CD14-positive monocyte (primary cell): ENCODE measurements around the gene TKT. TPM values are rescaled to one million over a fixed set of nuclear protein-coding genes. Genes with fewer than 3 reads are reported as not detected.

ENCODE experiments used
- DNase-seq, 3 donors: peaks; one replicate each; pipeline ENCODE4 v3.0.0-alpha.2; 2011 to 2022
- H2AFZ ChIP-seq: 2 replicates; pipeline ENCODE4 v1.6.0; 2012; ENCODE audit warnings: mild to moderate bottlenecking, low read depth, low read length, inconsistent platforms; ENCODE audit not compliant: insufficient read depth, poor library complexity, severe bottlenecking
- H3K27ac ChIP-seq, 2 donors: 1 replicate in 1 of 2; 2 replicates in 1 of 2; pipeline ENCODE4 v1.5.1; 2012 to 2013; ENCODE audit warnings: low read length in 2 of 2, control low read depth in 1 of 2, inconsistent platforms in 1 of 2, low read depth in 1 of 2, mild to moderate bottlenecking in 1 of 2
- H3K27me3 ChIP-seq, 2 donors: one replicate each; pipeline versions ENCODE4 v1.6.0 to v1.6.1; 2011 to 2013; ENCODE audit warnings: low read length in 2 of 2; ENCODE audit not compliant: control insufficient read depth in 2 of 2, insufficient read depth in 2 of 2
- H3K36me3 ChIP-seq, 2 donors: replicated peaks in 1 of 2; 1 replicate in 1 of 2; 2 replicates in 1 of 2; pipeline versions ENCODE4 v1.5.1 to v1.6.1; 2012 to 2013; ENCODE audit warnings: low read length in 2 of 2, control low read depth in 1 of 2, inconsistent platforms in 1 of 2, mild to moderate bottlenecking in 1 of 2; ENCODE audit not compliant: insufficient read depth in 2 of 2, control insufficient read depth in 1 of 2
- H3K4me1 ChIP-seq, 2 donors: 1 replicate in 1 of 2; 2 replicates in 1 of 2; pipeline versions ENCODE4 v1.5.1 to v1.6.1; 2012 to 2013; ENCODE audit warnings: low read length in 2 of 2, control low read depth in 1 of 2, inconsistent platforms in 1 of 2, mild to moderate bottlenecking in 1 of 2, moderate library complexity in 1 of 2; ENCODE audit not compliant: insufficient read depth in 2 of 2, control insufficient read depth in 1 of 2
- H3K4me2 ChIP-seq: replicated peaks from 2 replicates; pipeline ENCODE3; 2012; ENCODE audit warnings: low read length, moderate library complexity, mild to moderate bottlenecking; ENCODE audit not compliant: poor library complexity, severe bottlenecking; ENCODE audit errors: extremely low read depth
- H3K4me3 ChIP-seq, 3 experiments: fragments of 200-600 bp in 1 of 3; sonication (generic) in 1 of 3; replicated peaks in 1 of 3; 1 replicate in 2 of 3; 2 replicates in 1 of 3; pipeline ENCODE4 v1.5.1; 2011 to 2013; ENCODE audit warnings: low read length in 3 of 3, mild to moderate bottlenecking in 3 of 3, control low read depth in 2 of 3, low read depth in 2 of 3, inconsistent platforms in 1 of 3, moderate library complexity in 1 of 3
- H3K79me2 ChIP-seq: 2 replicates; pipeline ENCODE4 v1.6.0; 2012; ENCODE audit warnings: mild to moderate bottlenecking, control low read depth, inconsistent platforms, low read length, moderate library complexity; ENCODE audit not compliant: insufficient read depth
- H3K9ac ChIP-seq: 2 replicates; pipeline ENCODE4 v1.6.0; 2017; ENCODE audit warnings: low read length, mild to moderate bottlenecking; ENCODE audit not compliant: insufficient read depth, poor library complexity, severe bottlenecking
- H3K9me3 ChIP-seq, 2 donors: replicated peaks in 1 of 2; 1 replicate in 1 of 2; 2 replicates in 1 of 2; pipeline versions ENCODE4 v1.5.1 to v1.6.1; 2012 to 2013; ENCODE audit warnings: low read length in 2 of 2, control low read depth in 1 of 2; ENCODE audit not compliant: control insufficient read depth in 1 of 2, insufficient read depth in 1 of 2
- H4K20me1 ChIP-seq: 2 replicates; pipeline ENCODE4 v1.6.0; 2012; ENCODE audit warnings: mild to moderate bottlenecking, low read length, control low read depth, moderate library complexity; ENCODE audit not compliant: insufficient read depth
- H3K27ac Mint-ChIP-seq, 7 donors: one replicate each; pipeline ENCODE4 v1.8.0; 2020; ENCODE audit warnings: mild to moderate bottlenecking in 7 of 7, mixed read lengths in 7 of 7, moderate library complexity in 6 of 7, inconsistent platforms in 2 of 7
- H3K27me3 Mint-ChIP-seq, 3 donors: one replicate each; pipeline ENCODE4 v1.8.0; 2021 to 2022; ENCODE audit warnings: low read depth in 3 of 3, mild to moderate bottlenecking in 3 of 3, mixed read lengths in 3 of 3, moderate library complexity in 3 of 3, inconsistent platforms in 1 of 3
- H3K36me3 Mint-ChIP-seq, 2 donors: one replicate each; pipeline ENCODE4 v1.8.0; 2020; ENCODE audit warnings: mixed read lengths in 2 of 2, inconsistent platforms in 1 of 2, mild to moderate bottlenecking in 1 of 2
- H3K4me1 Mint-ChIP-seq: one replicate; pipeline ENCODE4 v1.8.0; 2020; ENCODE audit warnings: mild to moderate bottlenecking, mixed read lengths
- H3K4me3 Mint-ChIP-seq, 2 donors: one replicate each; pipeline ENCODE4 v1.8.0; 2020; ENCODE audit warnings: mild to moderate bottlenecking in 2 of 2, mixed read lengths in 2 of 2, moderate library complexity in 1 of 2
- H3K9me3 Mint-ChIP-seq, 7 donors: one replicate each; pipeline ENCODE4 v1.8.0; 2020 to 2022; ENCODE audit warnings: mixed read lengths in 7 of 7, mild to moderate bottlenecking in 6 of 7, moderate library complexity in 6 of 7, inconsistent platforms in 2 of 7
- WGBS: methylation state at CpG from one replicate; pipeline ENCODE4 v1.1.5; 2013; ENCODE audit warnings: missing lambda C conversion rate; ENCODE audit not compliant: insufficient coverage; 5-methylcytosine and 5-hydroxymethylcytosine counted together
- intact Hi-C, 2 donors: fragments of 100-400 bp; cut with micrococcal nuclease; formaldehyde crosslinking; loops; one replicate each; pipeline versions ENCODE4 v1.15.0 to v1.15.1; 2023
- polyA plus RNA-seq, 3 donors: library from polyadenylated mRNA; depleted of rRNA in 1 of 3; unstranded in 2 of 3; stranded (reverse) in 1 of 3; fragments of 300-500 nt in 2 of 3; fragments of >200 nt in 1 of 3; fragmentation: Illumina TruSeq in 2 of 3; gene quantifications; 1 replicate in 2 of 3; 2 replicates in 1 of 3; pipeline ENCODE4 v1.2.3, GENCODE V29; 2012 to 2021
- TF ChIP-seq, protein P1 (sequence below): fragments of 200-600 bp; IDR thresholded peaks from one replicate; pipeline ENCODE4 v1.8.0; 2022; ENCODE audit warnings: antibody characterized with exemption, mild to moderate bottlenecking

TKT gene
- polyA plus RNA-seq, 3 donors, result 496 to 582 (median 562) TPM

- no peak overlapping the region for H2AFZ ChIP-seq
- intact Hi-C loops, result no loop called here
- H3K27ac ChIP-seq, result peak overlapping the region; percentile 29 to 65
- DNase-seq, result no peak
- Mint-ChIP-seq H3K4me1 (peaks cover 55% of the 10 kb centered on the region), H3K36me3 (peaks cover 74 to 96% of the 10 kb centered on the region in 2 donors), H3K9me3 (peaks cover 0 to 3% (median 0%) of the 10 kb centered on the region in 7 donors), H3K27ac (peak overlapping the region in 4 of 7 donors; percentile 46 to 89 (median 78)), H3K27me3 (no peaks in the 10 kb centered on the region), H3K4me3 (peak overlapping the region in 1 of 2 donors; percentile 35)
- H3K4me1 ChIP-seq, result peaks cover 61 to 68% of the 10 kb centered on the region in 2 donors
- H3K4me3 ChIP-seq, result peak overlapping the region in 1 of 3 experiments; percentile 57
- H3K27me3 ChIP-seq, result no peaks in the 10 kb centered on the region
- TF ChIP-seq, protein P1, sequence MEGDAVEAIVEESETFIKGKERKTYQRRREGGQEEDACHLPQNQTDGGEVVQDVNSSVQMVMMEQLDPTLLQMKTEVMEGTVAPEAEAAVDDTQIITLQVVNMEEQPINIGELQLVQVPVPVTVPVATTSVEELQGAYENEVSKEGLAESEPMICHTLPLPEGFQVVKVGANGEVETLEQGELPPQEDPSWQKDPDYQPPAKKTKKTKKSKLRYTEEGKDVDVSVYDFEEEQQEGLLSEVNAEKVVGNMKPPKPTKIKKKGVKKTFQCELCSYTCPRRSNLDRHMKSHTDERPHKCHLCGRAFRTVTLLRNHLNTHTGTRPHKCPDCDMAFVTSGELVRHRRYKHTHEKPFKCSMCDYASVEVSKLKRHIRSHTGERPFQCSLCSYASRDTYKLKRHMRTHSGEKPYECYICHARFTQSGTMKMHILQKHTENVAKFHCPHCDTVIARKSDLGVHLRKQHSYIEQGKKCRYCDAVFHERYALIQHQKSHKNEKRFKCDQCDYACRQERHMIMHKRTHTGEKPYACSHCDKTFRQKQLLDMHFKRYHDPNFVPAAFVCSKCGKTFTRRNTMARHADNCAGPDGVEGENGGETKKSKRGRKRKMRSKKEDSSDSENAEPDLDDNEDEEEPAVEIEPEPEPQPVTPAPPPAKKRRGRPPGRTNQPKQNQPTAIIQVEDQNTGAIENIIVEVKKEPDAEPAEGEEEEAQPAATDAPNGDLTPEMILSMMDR, result no peak
- H3K79me2 ChIP-seq, result peaks cover 94% of the 10 kb centered on the region
- no peak overlapping the region for H3K9ac ChIP-seq
- peaks cover 98% of the 10 kb centered on the region for H4K20me1 ChIP-seq
- H3K4me2 ChIP-seq, result peak overlapping the region; percentile 57
- no peaks in the 10 kb centered on the region for H3K9me3 ChIP-seq
- peaks cover 86 to 97% of the 10 kb centered on the region in 2 donors for H3K36me3 ChIP-seq
- 98% methylated on average over 15 of the region's 20 CpGs for WGBS
Observed at GRCh38 chr3:53179580-53179979, 76.2 kb downstream of the TKT start.

DNA sequence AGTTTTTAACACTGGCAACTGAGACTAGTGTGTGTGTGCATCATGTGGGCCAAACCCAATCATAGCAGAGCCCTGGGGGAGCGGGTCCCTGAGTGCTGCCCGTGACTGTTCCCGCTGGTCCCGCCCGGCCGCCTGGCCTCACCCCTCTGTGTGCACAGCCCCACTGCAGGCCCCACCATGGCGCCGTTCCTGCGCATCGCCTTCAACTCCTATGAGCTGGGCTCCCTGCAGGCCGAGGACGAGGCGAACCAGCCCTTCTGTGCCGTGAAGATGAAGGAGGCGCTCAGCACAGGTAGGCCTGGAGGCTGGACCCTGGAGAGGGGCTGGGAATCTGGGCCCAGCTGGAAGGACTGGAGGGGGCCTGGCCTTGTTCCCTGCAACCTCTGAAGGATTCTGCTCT is 77.6 kb downstream of the TKT start:
- no peaks in the 10 kb centered on the region for H3K27me3 Mint-ChIP-seq
- H3K4me2 ChIP-seq, result no peak overlapping the region
- H4K20me1 ChIP-seq, result peaks cover 100% of the 10 kb centered on the region
- H3K9me3 Mint-ChIP-seq, result peaks cover 0 to 3% (median 0%) of the 10 kb centered on the region in 7 donors
- H3K9ac ChIP-seq, result no peak overlapping the region
- TF ChIP-seq, protein P1, result no peak
- intact Hi-C loops, result no loop called here
- H3K27me3 ChIP-seq, result no peaks in the 10 kb centered on the region
- H3K4me1 ChIP-seq, result peaks cover 74 to 81% of the 10 kb centered on the region in 2 donors
- H3K4me1 Mint-ChIP-seq, result peaks cover 69% of the 10 kb centered on the region
- no peak for DNase-seq
- no peak overlapping the region for H3K4me3 Mint-ChIP-seq
- peaks cover 72 to 95% of the 10 kb centered on the region in 2 donors for H3K36me3 Mint-ChIP-seq
- H3K4me3 ChIP-seq, result no peak overlapping the region
- H3K79me2 ChIP-seq, result peaks cover 100% of the 10 kb centered on the region
- H3K36me3 ChIP-seq, result peaks cover 85 to 97% of the 10 kb centered on the region in 2 donors
- 94% methylated on average over 15 of the region's 15 CpGs for WGBS
- H3K9me3 ChIP-seq, result no peaks in the 10 kb centered on the region
- peak overlapping the region; percentile 16 to 65 for H3K27ac ChIP-seq
- no peak overlapping the region for H2AFZ ChIP-seq
- peak overlapping the region in 3 of 7 donors; percentile 6 to 89 (median 35) for H3K27ac Mint-ChIP-seq
